Peyer's patch (tissue), 4 donors: ENCODE data around the gene DBR1.

Experiments used
- POLR2A ChIP-seq, 2 donors: fragments of 450-650 bp; IDR thresholded peaks; one replicate each; pipeline ENCODE4 v1.5.1; 2017; ENCODE audit warnings: antibody characterized with exemption in 2 of 2, mild to moderate bottlenecking in 2 of 2, moderate library complexity in 2 of 2
- TF ChIP-seq, protein P1 (sequence below), 6 experiments: fragments of 450-650 bp in 4 of 6; fragments of 200-600 bp in 2 of 6; sonication (generic) in 1 of 6; IDR thresholded peaks; one replicate each; pipeline ENCODE4 v1.5.1; 2017 to 2019; ENCODE audit warnings: antibody characterized with exemption in 6 of 6, mild to moderate bottlenecking in 3 of 6, moderate library complexity in 1 of 6

DNA sequence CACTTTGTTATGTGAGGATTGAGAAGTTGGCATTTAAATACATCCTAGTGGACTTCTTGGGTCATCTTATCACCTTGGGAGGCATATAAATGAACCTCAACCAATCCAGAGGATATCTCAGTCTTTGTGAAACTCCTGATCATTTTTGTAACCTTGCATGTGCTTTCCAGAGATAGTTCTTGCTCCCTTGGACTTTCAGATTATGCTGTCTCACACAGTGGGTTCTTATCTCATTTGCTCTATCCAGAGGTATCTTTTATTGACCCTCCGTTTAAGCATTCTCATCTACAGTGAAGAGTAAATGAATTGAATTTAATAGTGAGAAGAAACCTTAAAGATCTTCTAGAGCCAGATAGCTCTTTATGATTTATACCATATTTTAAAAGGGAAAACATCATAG lies 22.8 kb upstream of the DBR1 start:
- TF ChIP-seq, protein P1, sequence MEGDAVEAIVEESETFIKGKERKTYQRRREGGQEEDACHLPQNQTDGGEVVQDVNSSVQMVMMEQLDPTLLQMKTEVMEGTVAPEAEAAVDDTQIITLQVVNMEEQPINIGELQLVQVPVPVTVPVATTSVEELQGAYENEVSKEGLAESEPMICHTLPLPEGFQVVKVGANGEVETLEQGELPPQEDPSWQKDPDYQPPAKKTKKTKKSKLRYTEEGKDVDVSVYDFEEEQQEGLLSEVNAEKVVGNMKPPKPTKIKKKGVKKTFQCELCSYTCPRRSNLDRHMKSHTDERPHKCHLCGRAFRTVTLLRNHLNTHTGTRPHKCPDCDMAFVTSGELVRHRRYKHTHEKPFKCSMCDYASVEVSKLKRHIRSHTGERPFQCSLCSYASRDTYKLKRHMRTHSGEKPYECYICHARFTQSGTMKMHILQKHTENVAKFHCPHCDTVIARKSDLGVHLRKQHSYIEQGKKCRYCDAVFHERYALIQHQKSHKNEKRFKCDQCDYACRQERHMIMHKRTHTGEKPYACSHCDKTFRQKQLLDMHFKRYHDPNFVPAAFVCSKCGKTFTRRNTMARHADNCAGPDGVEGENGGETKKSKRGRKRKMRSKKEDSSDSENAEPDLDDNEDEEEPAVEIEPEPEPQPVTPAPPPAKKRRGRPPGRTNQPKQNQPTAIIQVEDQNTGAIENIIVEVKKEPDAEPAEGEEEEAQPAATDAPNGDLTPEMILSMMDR (IDR thresholded peaks at IDR 0.05), result no peak
- no peak for TF ChIP-seq POLR2A (IDR thresholded peaks at IDR 0.05)
